Measurements from ENCODE around the gene BEGAIN.

The BEGAIN gene

GRCh38 chr14:100614803-100615202, 27.6 kb upstream of the BEGAIN start:
- FAIRE-seq (no peak), DNase-seq (ENCODE audit: insufficient read length) (no peak)
- no peak for TF ChIP-seq TAF1 (IDR thresholded peaks at IDR 0.05; ENCODE audit: borderline replicate concordance, low read depth, low read length)
- TF ChIP-seq POLR2AphosphoS5 (IDR thresholded peaks at IDR 0.05; ENCODE audit: low read depth, low read length), result no peak
- TF ChIP-seq POLR2A (IDR thresholded peaks at IDR 0.05; ENCODE audit: low read depth, low read length), result no peak

- TF ChIP-seq POLR2A (IDR thresholded peaks at IDR 0.05; ENCODE audit: low read depth, low read length), result no peak
- no peak for TF ChIP-seq TAF1 (IDR thresholded peaks at IDR 0.05; ENCODE audit: borderline replicate concordance, low read depth, low read length)
- TF ChIP-seq POLR2AphosphoS5 (IDR thresholded peaks at IDR 0.05; ENCODE audit: low read depth, low read length), result no peak
- DNase-seq (ENCODE audit: insufficient read length), result no peak
- no peak for FAIRE-seq
These were observed 25.8 kb upstream of the BEGAIN start for GRCh38 chr14:100612986-100613385.

- TF ChIP-seq POLR2AphosphoS5 (IDR thresholded peaks at IDR 0.05; ENCODE audit: low read depth, low read length) (no peak), TAF1 (IDR thresholded peaks at IDR 0.05; ENCODE audit: borderline replicate concordance, low read depth, low read length) (no peak), POLR2A (IDR thresholded peaks at IDR 0.05; ENCODE audit: low read depth, low read length) (no peak)
These were observed 24.7 kb upstream of the BEGAIN start for GRCh38 chr14:100611811-100612480.

GRCh38 chr14:100610511-100611217, 23.4 kb upstream of the BEGAIN start:
- TF ChIP-seq POLR2AphosphoS5 (IDR thresholded peaks at IDR 0.05; ENCODE audit: low read depth, low read length), result no peak
- TF ChIP-seq POLR2A (IDR thresholded peaks at IDR 0.05; ENCODE audit: low read depth, low read length), result no peak
- no peak for TF ChIP-seq TAF1 (IDR thresholded peaks at IDR 0.05; ENCODE audit: borderline replicate concordance, low read depth, low read length)
- DNase-seq (ENCODE audit: insufficient read length), result no peak
- no peak for FAIRE-seq

More at GRCh38 chr14:100611811-100612480, 24.7 kb upstream of the BEGAIN start:
- no peak for DNase-seq (ENCODE audit: insufficient read length)
- no peak for FAIRE-seq

GRCh38 chr14:100609941-100610391, 22.7 kb upstream of the BEGAIN start:
- TF ChIP-seq POLR2A (IDR thresholded peaks at IDR 0.05; ENCODE audit: low read depth, low read length) (no peak), POLR2AphosphoS5 (IDR thresholded peaks at IDR 0.05; ENCODE audit: low read depth, low read length) (no peak), TAF1 (IDR thresholded peaks at IDR 0.05; ENCODE audit: borderline replicate concordance, low read depth, low read length) (no peak)
- FAIRE-seq, result no peak
- no peak for DNase-seq (ENCODE audit: insufficient read length)

GRCh38 chr14:100609331-100609870, 22.2 kb upstream of the BEGAIN start:
- FAIRE-seq, result no peak
- TF ChIP-seq POLR2A (IDR thresholded peaks at IDR 0.05; ENCODE audit: low read depth, low read length) (no peak), POLR2AphosphoS5 (IDR thresholded peaks at IDR 0.05; ENCODE audit: low read depth, low read length) (no peak), TAF1 (IDR thresholded peaks at IDR 0.05; ENCODE audit: borderline replicate concordance, low read depth, low read length) (no peak)
- no peak for DNase-seq (ENCODE audit: insufficient read length)

- no peak for DNase-seq (ENCODE audit: insufficient read length)
- FAIRE-seq, result no peak
- TF ChIP-seq POLR2A (IDR thresholded peaks at IDR 0.05; ENCODE audit: low read depth, low read length), result no peak
- TF ChIP-seq TAF1 (IDR thresholded peaks at IDR 0.05; ENCODE audit: borderline replicate concordance, low read depth, low read length), result no peak
- TF ChIP-seq POLR2AphosphoS5 (IDR thresholded peaks at IDR 0.05; ENCODE audit: low read depth, low read length), result no peak
These were observed 21.5 kb upstream of the BEGAIN start for GRCh38 chr14:100608586-100609330.

- DNase-seq (ENCODE audit: insufficient read length), result no peak
- FAIRE-seq, result no peak
- no peak for TF ChIP-seq POLR2AphosphoS5 (IDR thresholded peaks at IDR 0.05; ENCODE audit: low read depth, low read length)
- TF ChIP-seq TAF1 (IDR thresholded peaks at IDR 0.05; ENCODE audit: borderline replicate concordance, low read depth, low read length), result no peak
- no peak for TF ChIP-seq POLR2A (IDR thresholded peaks at IDR 0.05; ENCODE audit: low read depth, low read length)
These were observed 20.8 kb upstream of the BEGAIN start for GRCh38 chr14:100608064-100608463.

GRCh38 chr14:100607611-100607956, 20.4 kb upstream of the BEGAIN start:
- FAIRE-seq (no peak), DNase-seq (ENCODE audit: insufficient read length) (no peak)
- TF ChIP-seq POLR2A (IDR thresholded peaks at IDR 0.05; ENCODE audit: low read depth, low read length) (no peak), TAF1 (IDR thresholded peaks at IDR 0.05; ENCODE audit: borderline replicate concordance, low read depth, low read length) (no peak), POLR2AphosphoS5 (IDR thresholded peaks at IDR 0.05; ENCODE audit: low read depth, low read length) (no peak)

- TF ChIP-seq TAF1 (IDR thresholded peaks at IDR 0.05; ENCODE audit: borderline replicate concordance, low read depth, low read length) (no peak), POLR2A (IDR thresholded peaks at IDR 0.05; ENCODE audit: low read depth, low read length) (no peak), POLR2AphosphoS5 (IDR thresholded peaks at IDR 0.05; ENCODE audit: low read depth, low read length) (no peak)
- DNase-seq (ENCODE audit: insufficient read length) (no peak), FAIRE-seq (no peak)
These were observed 19.7 kb upstream of the BEGAIN start for GRCh38 chr14:100606687-100607610.

Measured in GM12892 (cell line).